Measurements from ENCODE around the gene MS4A3. TPM values are rescaled to one million over a fixed set of nuclear protein-coding genes. Genes with fewer than 3 reads are reported as not detected.
A peak's percentile ranks its signal among the peaks of the same experiment; 100 is the strongest.
"Not testable (repeated sequence)": the region's sequence is repeated elsewhere in the genome, so short reads cannot be mapped to it uniquely, and the experiment has no call there.

The MS4A3 gene
- total and polyA plus RNA-seq, 3 donors from 2014 or later, result 0.63 to 1.7 (median 1.2) TPM

DNA sequence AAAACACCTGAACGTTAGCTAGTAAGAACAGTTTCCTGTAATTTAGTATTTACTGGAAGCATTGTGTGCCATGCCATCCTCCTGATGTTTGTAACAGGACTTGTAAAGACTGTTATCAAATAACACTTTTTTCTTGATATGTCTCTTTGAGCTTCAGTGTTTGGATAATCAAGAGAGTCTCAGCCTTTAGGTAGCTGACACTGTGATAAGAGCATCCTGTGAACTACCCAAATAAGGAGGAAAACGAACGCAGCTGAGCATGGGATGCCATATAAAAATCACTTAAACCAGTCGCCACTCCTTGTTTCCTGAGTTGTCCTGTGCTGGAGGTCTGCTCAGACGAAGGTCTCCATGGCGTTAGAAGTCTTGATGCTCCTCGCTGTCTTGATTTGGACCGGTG is 16.4 kb upstream of the MS4A3 start, which contains the start of gene OOSP2:
TSS of gene OOSP2 (plus strand) at position 301 of the 400 bp plus-strand sequence. CDS start at position 352, 51 bp downstream.
- H3K27ac ChIP-seq, result peak within 1 kb of the TSS; percentile 75 to 76
- intact Hi-C loops (cut with DNase I; ENCODE audit: low total_unique reads), result no loop called here
- H3K27me3 ChIP-seq, result no peaks in the 10 kb centered on the region
- TF ChIP-seq, protein P1, sequence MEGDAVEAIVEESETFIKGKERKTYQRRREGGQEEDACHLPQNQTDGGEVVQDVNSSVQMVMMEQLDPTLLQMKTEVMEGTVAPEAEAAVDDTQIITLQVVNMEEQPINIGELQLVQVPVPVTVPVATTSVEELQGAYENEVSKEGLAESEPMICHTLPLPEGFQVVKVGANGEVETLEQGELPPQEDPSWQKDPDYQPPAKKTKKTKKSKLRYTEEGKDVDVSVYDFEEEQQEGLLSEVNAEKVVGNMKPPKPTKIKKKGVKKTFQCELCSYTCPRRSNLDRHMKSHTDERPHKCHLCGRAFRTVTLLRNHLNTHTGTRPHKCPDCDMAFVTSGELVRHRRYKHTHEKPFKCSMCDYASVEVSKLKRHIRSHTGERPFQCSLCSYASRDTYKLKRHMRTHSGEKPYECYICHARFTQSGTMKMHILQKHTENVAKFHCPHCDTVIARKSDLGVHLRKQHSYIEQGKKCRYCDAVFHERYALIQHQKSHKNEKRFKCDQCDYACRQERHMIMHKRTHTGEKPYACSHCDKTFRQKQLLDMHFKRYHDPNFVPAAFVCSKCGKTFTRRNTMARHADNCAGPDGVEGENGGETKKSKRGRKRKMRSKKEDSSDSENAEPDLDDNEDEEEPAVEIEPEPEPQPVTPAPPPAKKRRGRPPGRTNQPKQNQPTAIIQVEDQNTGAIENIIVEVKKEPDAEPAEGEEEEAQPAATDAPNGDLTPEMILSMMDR (IDR thresholded peaks at IDR 0.05), result no peak
- no peak for TF ChIP-seq POLR2A (IDR thresholded peaks at IDR 0.05)
- H3K4me1 ChIP-seq, result no peaks in the 10 kb centered on the region
- peak within 1 kb of the TSS in 1 of 2 donors; percentile 32 for H3K4me3 ChIP-seq
- H3K9me3 ChIP-seq, result no peaks in the 10 kb centered on the region
- no peak for DNase-seq
- 60 to 66% methylated on average over 8 of the region's 8 CpGs for WGBS, 2 donors
- H3K36me3 ChIP-seq (ENCODE audit: low read depth, missing control alignments), result no peaks in the 10 kb centered on the region

DNA sequence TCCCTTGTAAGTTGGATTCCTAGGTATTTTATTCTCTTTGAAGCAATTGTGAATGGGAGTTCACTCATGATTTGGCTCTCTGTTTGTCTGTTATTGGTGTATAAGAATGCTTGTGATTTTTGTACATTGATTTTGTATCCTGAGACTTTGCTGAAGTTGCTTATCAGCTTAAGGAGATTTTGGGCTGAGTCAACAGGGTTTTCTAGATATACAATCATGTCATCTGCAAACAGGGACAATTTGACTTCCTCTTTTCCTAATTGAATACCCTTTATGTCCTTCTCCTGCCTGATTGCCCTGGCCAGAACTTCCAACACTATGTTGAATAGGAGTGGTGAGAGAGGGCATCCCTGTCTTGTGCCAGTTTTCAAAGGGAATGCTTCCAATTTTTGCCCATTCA is 6.0 kb upstream of the MS4A3 start:
- H3K36me3 ChIP-seq (ENCODE audit: low read depth, missing control alignments); H3K27ac ChIP-seq; H3K27me3 ChIP-seq; H3K4me1 ChIP-seq; DNase-seq; intact Hi-C loops (cut with DNase I; ENCODE audit: low total_unique reads); H3K9me3 ChIP-seq; H3K4me3 ChIP-seq: not testable (repeated sequence)

- H3K4me3 ChIP-seq; H3K9me3 ChIP-seq; intact Hi-C loops (cut with DNase I; ENCODE audit: low total_unique reads); H3K27me3 ChIP-seq; H3K4me1 ChIP-seq; H3K36me3 ChIP-seq (ENCODE audit: low read depth, missing control alignments); DNase-seq; H3K27ac ChIP-seq: not testable (repeated sequence)
- 33 to 76% methylated on average over 3 of the region's 3 CpGs for WGBS, 2 donors
Observed at GRCh38 chr11:60050839-60051238, 5.6 kb upstream of the MS4A3 start.

GRCh38 chr11:60059052-60059451 is 2.6 kb downstream of the MS4A3 start:
- Histone ChIP-seq H3K27ac (no peak overlapping the region), H3K27me3 (no peaks in the 10 kb centered on the region), H3K4me1 (no peaks in the 10 kb centered on the region), H3K9me3 (no peaks in the 10 kb centered on the region), H3K4me3 (no peak overlapping the region), H3K36me3 (ENCODE audit: low read depth, missing control alignments) (no peaks in the 10 kb centered on the region)
- 86 to 87% methylated on average over 3 of the region's 3 CpGs for WGBS, 2 donors
- intact Hi-C loops (cut with DNase I; ENCODE audit: low total_unique reads), result no loop called here
- TF ChIP-seq POLR2A (IDR thresholded peaks at IDR 0.05), result no peak
- TF ChIP-seq, protein P1 (IDR thresholded peaks at IDR 0.05), result no peak
- no peak for DNase-seq

- H3K27ac ChIP-seq, result no peak overlapping the region
- no peak for TF ChIP-seq POLR2A (IDR thresholded peaks at IDR 0.05)
- TF ChIP-seq, protein P1 (IDR thresholded peaks at IDR 0.05), result no peak
- intact Hi-C loops (cut with DNase I; ENCODE audit: low total_unique reads), result no loop called here
- 93 to 98% methylated on average over 4 of the region's 4 CpGs for WGBS, 2 donors
- no peak for DNase-seq
- no peaks in the 10 kb centered on the region for H3K4me1 ChIP-seq
- H3K27me3 ChIP-seq, result no peaks in the 10 kb centered on the region
- no peak overlapping the region for H3K4me3 ChIP-seq
- no peaks in the 10 kb centered on the region for H3K9me3 ChIP-seq
- no peaks in the 10 kb centered on the region for H3K36me3 ChIP-seq (ENCODE audit: low read depth, missing control alignments)
Observed at GRCh38 chr11:60059521-60060240, 3.2 kb downstream of the MS4A3 start.

GRCh38 chr11:60064111-60064510 is 7.6 kb downstream of the MS4A3 start:
- Histone ChIP-seq H3K27me3 (no peaks in the 10 kb centered on the region), H3K4me3 (no peak overlapping the region), H3K9me3 (no peaks in the 10 kb centered on the region), H3K4me1 (no peaks in the 10 kb centered on the region), H3K36me3 (ENCODE audit: low read depth, missing control alignments) (no peaks in the 10 kb centered on the region), H3K27ac (no peak overlapping the region)
- WGBS, 2 donors, result 61 to 74% methylated on average over 1 of the region's 1 CpG
- DNase-seq, result no peak
- TF ChIP-seq, protein P1 (IDR thresholded peaks at IDR 0.05), result no peak
- no peak for TF ChIP-seq POLR2A (IDR thresholded peaks at IDR 0.05)
- intact Hi-C loops (cut with DNase I; ENCODE audit: low total_unique reads), result no loop called here
